NCI-H2107 (cell line): ENCODE measurements around the gene PELI3.

ENCODE experiments used
- DNase-seq: peaks from one replicate; lab custom pipeline; 2025; lab: John Stamatoyannopoulos, UW

PELI3 gene

GRCh38 chr11:66505276-66505816 is 38.6 kb downstream of the PELI3 start:
- no peak for DNase-seq

DNA sequence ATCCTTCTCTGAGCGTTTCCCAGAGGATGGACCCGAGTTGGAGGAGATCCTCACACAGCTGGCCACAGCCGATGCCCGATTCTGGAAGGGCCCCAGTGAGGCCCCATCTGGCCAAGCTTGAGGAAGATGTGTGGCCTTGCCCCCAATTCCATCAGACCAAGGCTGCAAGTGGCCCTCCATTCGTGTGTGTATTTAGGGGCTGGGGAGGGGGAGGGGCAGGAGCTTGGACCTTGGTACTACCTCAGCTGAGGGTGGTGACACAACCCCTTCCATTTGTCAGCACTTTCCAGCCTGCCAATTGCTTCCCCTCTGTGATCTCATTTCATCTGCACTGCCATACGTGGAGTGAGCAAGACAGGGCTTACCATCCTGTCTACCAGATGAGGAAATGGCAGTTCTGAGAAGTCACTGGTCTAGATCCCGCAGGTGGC is 42.4 kb downstream of the PELI3 start:
- no peak for DNase-seq

DNA sequence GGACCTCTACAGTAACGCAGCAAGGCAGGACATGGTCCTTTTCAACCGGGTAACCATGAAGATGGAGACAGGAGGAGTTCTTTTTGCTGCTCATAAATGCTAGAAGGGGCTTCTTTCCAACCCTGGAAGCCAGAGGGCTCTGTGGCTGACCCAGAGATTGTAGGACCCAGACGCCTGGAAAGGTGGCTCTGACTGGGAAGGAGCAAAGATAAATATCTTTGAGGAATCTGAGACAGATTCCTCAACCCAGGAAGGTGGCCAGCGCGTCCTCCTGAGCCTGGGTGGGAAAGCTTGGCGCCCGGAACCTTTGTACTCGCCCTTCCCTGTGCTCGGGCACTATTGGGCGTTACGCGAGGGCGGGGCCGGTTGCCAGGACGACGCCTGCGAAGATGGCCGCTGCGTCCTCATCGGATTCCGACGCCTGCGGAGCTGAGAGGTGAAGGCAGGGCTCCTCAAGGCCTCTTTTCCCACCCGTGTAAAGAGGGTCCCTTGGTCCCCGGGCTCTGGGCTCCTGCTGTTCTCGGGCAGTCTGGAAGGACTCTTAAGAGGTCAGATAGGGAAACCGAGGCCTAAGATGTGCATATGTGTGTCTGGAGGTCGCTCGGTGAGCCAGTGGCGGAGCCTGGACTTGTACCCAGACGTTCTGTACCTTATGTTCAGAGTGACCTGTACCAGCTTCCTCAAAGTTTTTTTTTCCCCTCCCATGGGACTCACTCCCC is 43.7 kb downstream of the PELI3 start, which contains the start of gene BBS1:
BBS1 (plus strand) TSS at position 365 of the 719 bp plus-strand sequence; CDS start at position 390, 25 bp downstream.
- peak; percentile 70 for DNase-seq

DNA sequence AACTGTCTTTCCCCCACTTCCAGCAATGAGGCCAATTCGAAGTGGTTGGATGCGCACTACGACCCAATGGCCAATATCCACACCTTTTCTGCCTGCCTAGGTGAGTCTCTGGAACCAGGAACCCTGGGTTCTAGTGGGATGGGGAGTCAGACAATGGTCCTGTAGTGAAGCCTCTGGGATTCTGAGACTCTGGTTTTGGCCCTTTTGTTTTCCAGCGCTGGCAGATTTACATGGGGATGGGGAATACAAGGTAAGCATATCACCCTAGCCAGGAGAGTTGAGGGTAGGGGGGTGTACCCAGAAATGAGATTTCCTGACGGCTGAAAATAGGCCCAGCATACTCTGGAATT is 44.3 kb downstream of the PELI3 start:
- DNase-seq = no peak

DNA sequence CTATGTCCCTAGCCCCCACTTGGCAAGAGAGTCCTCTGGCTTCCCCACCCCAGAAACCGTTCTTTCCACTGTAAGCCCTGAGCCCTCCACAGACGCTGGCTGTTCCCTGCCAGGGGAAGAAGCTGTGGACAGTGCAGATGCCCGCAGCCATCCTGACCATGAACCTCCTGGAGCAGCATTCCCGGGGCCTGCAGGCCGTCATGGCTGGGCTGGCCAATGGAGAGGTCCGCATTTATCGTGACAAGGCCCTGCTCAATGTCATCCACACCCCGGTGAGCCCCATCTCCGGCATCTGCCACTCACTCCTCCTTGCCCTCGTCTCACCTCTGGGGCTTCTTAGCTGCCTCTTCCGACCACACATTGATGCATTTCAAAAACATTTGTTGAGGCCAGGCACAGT is 56.9 kb downstream of the PELI3 start:
- DNase-seq = no peak

GRCh38 chr11:66524304-66525040 is 57.8 kb downstream of the PELI3 start:
- DNase-seq = no peak
